ENCODE results near the gene STMN3. TPM values are rescaled to one million over a fixed set of nuclear protein-coding genes. Genes with fewer than 3 reads are reported as not detected.

STMN3 gene
- total RNA-seq, 6 donors from 2014 or later: 2.1 to 16.5 (median 9.1) TPM

DNA sequence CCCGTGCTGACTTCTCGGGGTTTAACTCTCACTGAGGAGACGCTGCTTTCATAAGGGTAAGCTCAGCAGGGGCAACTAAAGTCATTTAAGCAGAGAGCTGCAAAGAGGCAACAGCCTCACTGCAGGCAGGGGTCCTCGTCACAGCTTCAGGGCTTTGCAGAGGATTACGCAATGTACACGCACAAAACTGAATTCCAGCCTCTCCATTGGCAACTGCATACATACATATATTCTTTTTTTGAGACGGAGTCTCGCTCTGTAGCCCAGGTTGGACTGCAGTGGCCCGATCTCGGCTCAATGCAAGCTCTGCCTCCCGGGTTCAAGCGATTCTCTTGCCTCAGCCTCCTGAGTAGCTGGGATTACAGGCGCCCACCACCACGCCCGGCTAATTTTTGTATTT, 28.7 kb downstream of the STMN3 start:
- Histone ChIP-seq H3K4me1 (peaks cover 14 to 54% (median 25%) of the 10 kb centered on the region in 4 donors), H3K9me3 (no peaks in the 10 kb centered on the region), H3K27me3 (no peaks in the 10 kb centered on the region), H3K4me3 (no peak overlapping the region), H3K27ac (no peak overlapping the region), H3K36me3 (peaks cover 0 to 9% (median 0%) of the 10 kb centered on the region in 4 donors)
- no peak for TF ChIP-seq EP300 (IDR thresholded peaks at IDR 0.05)
- DNase-seq (no peak), ATAC-seq (ENCODE audit: low FRiP score in 2 of 2) (no peak)
- WGBS, 2 donors: 85 to 90% methylated on average over 15 of the region's 15 CpGs

DNA sequence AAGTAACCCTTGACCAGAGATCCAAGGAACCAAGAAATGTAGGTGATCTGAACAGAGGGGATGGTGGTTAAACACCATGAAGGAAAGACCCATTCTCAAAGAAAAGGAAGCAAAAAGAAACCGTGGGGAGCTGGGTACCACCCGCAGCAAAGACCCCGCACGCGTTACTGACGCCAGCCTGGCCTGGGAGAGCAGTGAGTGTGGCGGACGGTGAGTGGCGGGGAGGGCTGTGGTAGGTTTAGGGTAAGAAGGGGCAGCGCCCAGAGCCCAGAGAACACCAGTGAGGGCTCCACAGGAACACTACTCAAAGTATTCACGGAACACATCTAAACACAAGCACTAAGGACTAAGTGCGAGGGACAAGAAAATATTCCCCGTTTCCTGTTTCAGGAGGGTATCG, 30.5 kb downstream of the STMN3 start:
- H3K9me3 ChIP-seq: no peaks in the 10 kb centered on the region
- TF ChIP-seq POLR2A (IDR thresholded peaks at IDR 0.05): no peak
- TF ChIP-seq, protein P1, sequence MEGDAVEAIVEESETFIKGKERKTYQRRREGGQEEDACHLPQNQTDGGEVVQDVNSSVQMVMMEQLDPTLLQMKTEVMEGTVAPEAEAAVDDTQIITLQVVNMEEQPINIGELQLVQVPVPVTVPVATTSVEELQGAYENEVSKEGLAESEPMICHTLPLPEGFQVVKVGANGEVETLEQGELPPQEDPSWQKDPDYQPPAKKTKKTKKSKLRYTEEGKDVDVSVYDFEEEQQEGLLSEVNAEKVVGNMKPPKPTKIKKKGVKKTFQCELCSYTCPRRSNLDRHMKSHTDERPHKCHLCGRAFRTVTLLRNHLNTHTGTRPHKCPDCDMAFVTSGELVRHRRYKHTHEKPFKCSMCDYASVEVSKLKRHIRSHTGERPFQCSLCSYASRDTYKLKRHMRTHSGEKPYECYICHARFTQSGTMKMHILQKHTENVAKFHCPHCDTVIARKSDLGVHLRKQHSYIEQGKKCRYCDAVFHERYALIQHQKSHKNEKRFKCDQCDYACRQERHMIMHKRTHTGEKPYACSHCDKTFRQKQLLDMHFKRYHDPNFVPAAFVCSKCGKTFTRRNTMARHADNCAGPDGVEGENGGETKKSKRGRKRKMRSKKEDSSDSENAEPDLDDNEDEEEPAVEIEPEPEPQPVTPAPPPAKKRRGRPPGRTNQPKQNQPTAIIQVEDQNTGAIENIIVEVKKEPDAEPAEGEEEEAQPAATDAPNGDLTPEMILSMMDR (IDR thresholded peaks at IDR 0.05): no peak
- no peak for TF ChIP-seq POLR2AphosphoS5 (IDR thresholded peaks at IDR 0.05)
- no peak for TF ChIP-seq EP300 (IDR thresholded peaks at IDR 0.05)
- no peak for DNase-seq
- no peak overlapping the region for H3K27ac ChIP-seq
- H3K27me3 ChIP-seq: no peaks in the 10 kb centered on the region
- WGBS, 2 donors: 92 to 96% methylated on average over 14 of the region's 14 CpGs
- peaks cover 5 to 38% (median 13%) of the 10 kb centered on the region in 4 donors for H3K4me1 ChIP-seq
- ATAC-seq (ENCODE audit: low FRiP score in 2 of 2): no peak
- H3K4me3 ChIP-seq: no peak overlapping the region
- H3K36me3 ChIP-seq: peaks cover 0 to 26% (median 10%) of the 10 kb centered on the region in 4 donors

DNA sequence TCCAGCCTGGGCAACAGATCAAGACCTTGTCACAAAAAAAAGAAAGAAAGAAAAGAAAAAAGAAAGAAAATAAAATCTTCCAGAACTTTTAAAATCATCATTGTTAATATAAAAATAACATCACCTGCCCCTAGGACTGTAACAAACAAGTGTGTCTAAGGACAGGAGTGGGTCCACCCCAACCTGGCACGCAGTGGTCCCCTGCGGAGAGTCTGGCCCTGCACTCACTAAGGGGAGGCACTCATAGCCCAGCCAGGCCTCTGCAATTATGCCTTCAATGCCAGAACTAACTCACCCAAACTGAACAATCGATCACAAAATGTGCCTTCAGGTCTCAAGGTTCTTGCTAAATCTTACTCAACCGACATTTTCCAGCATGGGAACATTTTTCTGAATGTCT, 31.1 kb downstream of the STMN3 start:
- Histone ChIP-seq H3K36me3 (peaks cover 0 to 32% (median 15%) of the 10 kb centered on the region in 4 donors), H3K27ac (no peak overlapping the region), H3K4me3 (no peak overlapping the region), H3K4me1 (peaks cover 5 to 33% (median 13%) of the 10 kb centered on the region in 4 donors), H3K9me3 (no peaks in the 10 kb centered on the region), H3K27me3 (no peaks in the 10 kb centered on the region)
- 94 to 95% methylated on average over 4 of the region's 4 CpGs for WGBS, 2 donors
- ATAC-seq (ENCODE audit: low FRiP score in 2 of 2): no peak
- no peak for TF ChIP-seq POLR2AphosphoS5 (IDR thresholded peaks at IDR 0.05)
- TF ChIP-seq POLR2A (IDR thresholded peaks at IDR 0.05): no peak
- no peak for TF ChIP-seq EP300 (IDR thresholded peaks at IDR 0.05)
- TF ChIP-seq, protein P1 (IDR thresholded peaks at IDR 0.05): no peak
- no peak for DNase-seq

DNA sequence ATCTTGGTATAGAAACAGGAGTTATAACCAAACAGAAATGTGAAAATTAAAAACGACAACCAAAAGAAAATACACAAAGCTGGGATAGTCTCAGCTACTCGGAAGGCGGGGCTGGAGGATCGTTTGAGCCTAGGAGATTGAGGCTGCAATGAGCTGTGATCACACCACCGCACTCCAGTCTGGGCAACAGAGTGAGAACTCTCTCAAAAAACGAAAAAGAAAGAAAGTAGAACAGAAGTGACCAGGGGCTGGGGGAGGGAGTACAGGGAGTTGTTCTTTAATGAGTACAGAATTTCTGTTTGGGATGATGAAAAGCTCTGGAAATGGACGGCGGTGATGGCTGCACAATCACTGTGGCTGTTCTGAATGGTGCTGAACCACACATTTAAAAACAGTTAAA, 32.2 kb downstream of the STMN3 start:
- no peak overlapping the region for H3K4me3 ChIP-seq
- TF ChIP-seq POLR2AphosphoS5 (IDR thresholded peaks at IDR 0.05) (no peak), POLR2A (IDR thresholded peaks at IDR 0.05) (no peak), EP300 (IDR thresholded peaks at IDR 0.05) (no peak)
- TF ChIP-seq, protein P1 (IDR thresholded peaks at IDR 0.05): no peak
- ATAC-seq (ENCODE audit: low FRiP score in 2 of 2) (no peak), DNase-seq (no peak)
- H3K4me1 ChIP-seq: peaks cover 5 to 30% (median 13%) of the 10 kb centered on the region in 4 donors
- peak overlapping the region in 1 of 4 donors; percentile 3 for H3K27ac ChIP-seq
- H3K36me3 ChIP-seq: peaks cover 0 to 43% (median 25%) of the 10 kb centered on the region in 4 donors
- 68 to 71% methylated on average over 8 of the region's 8 CpGs for WGBS, 2 donors
- no peaks in the 10 kb centered on the region for H3K9me3 ChIP-seq
- H3K27me3 ChIP-seq: no peaks in the 10 kb centered on the region

DNA sequence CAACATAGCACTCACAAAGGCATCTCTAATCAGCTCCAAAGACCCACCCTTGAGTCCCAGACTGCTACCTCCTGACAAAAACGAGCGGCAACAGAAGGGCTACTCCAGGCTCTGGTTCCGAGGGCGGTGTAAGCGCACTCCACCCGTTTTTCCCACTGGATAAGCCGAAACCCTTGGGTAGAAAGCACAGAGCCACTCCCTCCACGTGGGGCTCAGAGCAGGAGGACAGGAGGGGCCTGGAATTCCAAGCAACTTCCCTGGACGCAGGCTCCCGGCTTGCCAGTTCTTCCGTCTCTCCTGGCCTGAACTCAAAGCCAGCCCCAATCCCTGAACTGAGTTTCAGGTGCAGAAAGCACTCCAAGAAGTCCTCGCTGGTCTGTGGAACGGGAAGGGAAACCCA, 33.7 kb downstream of the STMN3 start:
- DNase-seq: no peak
- Histone ChIP-seq H3K27ac (no peak overlapping the region), H3K36me3 (peaks cover 0 to 57% (median 30%) of the 10 kb centered on the region in 4 donors), H3K27me3 (no peaks in the 10 kb centered on the region), H3K9me3 (no peaks in the 10 kb centered on the region), H3K4me1 (peaks cover 0 to 16% (median 6%) of the 10 kb centered on the region in 4 donors), H3K4me3 (no peak overlapping the region)
- 79 to 81% methylated on average over 12 to 13 of the region's 13 CpGs for WGBS, 2 donors
- ATAC-seq (ENCODE audit: low FRiP score in 2 of 2): no peak
- no peak for TF ChIP-seq POLR2A (IDR thresholded peaks at IDR 0.05)
- TF ChIP-seq, protein P1 (IDR thresholded peaks at IDR 0.05): no peak
- no peak for TF ChIP-seq EP300 (IDR thresholded peaks at IDR 0.05)
- no peak for TF ChIP-seq POLR2AphosphoS5 (IDR thresholded peaks at IDR 0.05)
